H1 (cell line): ENCODE results near the gene SVIL. TPM values are rescaled to one million over a fixed set of nuclear protein-coding genes. Genes with fewer than 3 reads are reported as not detected.

Experiments
- CEBPB ChIP-seq: IDR thresholded peaks from 2 replicates; pipeline ENCODE4 v1.6.1; 2012; ENCODE audit warnings: low read depth, low read length
- KDM5A ChIP-seq: fragments of 200-600 bp; IDR thresholded peaks from 2 replicates; pipeline ENCODE4 v1.7.1; 2012; ENCODE audit warnings: mild to moderate bottlenecking, low read length, inconsistent platforms, mixed read lengths
- POLR2A ChIP-seq, 2 experiments: IDR thresholded peaks; 1 replicate in 1 of 2; 2 replicates in 1 of 2; pipeline ENCODE4 v1.6.1; 2011; ENCODE audit warnings: low read depth in 2 of 2, low read length in 2 of 2, mild to moderate bottlenecking in 2 of 2; ENCODE audit errors: control extremely low read depth in 1 of 2
- polyA plus RNA-seq, 7 experiments: library from polyadenylated mRNA; depleted of rRNA in 3 of 7; stranded (reverse) in 5 of 7; unstranded in 2 of 7; fragments of >200 nt in 5 of 7; fragments of 200-250 nt in 2 of 7; gene quantifications; 1 replicate in 5 of 7; 2 replicates in 1 of 7; 4 replicates in 1 of 7; pipeline versions ENCODE4 v1.2.1 to v1.2.3, GENCODE V29; 2011 to 2013; ENCODE audit warnings: missing spikeins in 2 of 7, mixed read lengths in 2 of 7
- total RNA-seq: library from RNA; stranded (reverse); fragmentation: NEBNext Ultra II Directional; extraction: Animal tissue kit (Norgen Biotek cat#: 25700); gene quantifications from 2 replicates; pipeline ENCODE4 v1.2.1, GENCODE V29; 2021

The SVIL gene
- total and polyA plus RNA-seq, 2 of the 8 experiments (the other 6 are each of a cell fraction or from before 2014, with no cell fraction given): 4.7 to 15.4 TPM

GRCh38 chr10:29609696-29610095, 25.1 kb downstream of the SVIL start (continued):
- TF ChIP-seq CEBPB: no peak
- no peak for TF ChIP-seq POLR2A (IDR thresholded peaks at IDR 0.05; ENCODE audit: control extremely low read depth in 1 of 2, low read depth in 2 of 2, low read length in 2 of 2)
- no peak for TF ChIP-seq KDM5A
